Mesenchymal stem cell (in vitro differentiated cells and primary cell): ENCODE results near the gene HOXC11.

ENCODE experiments used
- DNase-seq: peaks from one replicate; pipeline ENCODE4 v3.0.0-alpha.2; 2013
- H2AFZ ChIP-seq: one replicate; pipeline ENCODE4 v1.6.1; 2013; ENCODE audit warnings: low read depth, mild to moderate bottlenecking, control low read depth, inconsistent platforms, low read length, moderate library complexity
- H2AK5ac ChIP-seq: 2 replicates; pipeline ENCODE4 v1.6.1; 2013; ENCODE audit warnings: low read length, moderate library complexity, mild to moderate bottlenecking, inconsistent platforms; ENCODE audit not compliant: severe bottlenecking
- H2BK120ac ChIP-seq: one replicate; pipeline ENCODE4 v1.6.1; 2013; ENCODE audit warnings: low read depth, mild to moderate bottlenecking, inconsistent platforms, low read length, moderate library complexity
- H2BK12ac ChIP-seq, 2 experiments: one replicate each; pipeline ENCODE4 v1.6.1; 2013; ENCODE audit warnings: inconsistent platforms in 2 of 2, low read length in 2 of 2, mild to moderate bottlenecking in 2 of 2, moderate library complexity in 2 of 2, control low read depth in 1 of 2
- H2BK15ac ChIP-seq: one replicate; pipeline ENCODE4 v1.6.1; 2013; ENCODE audit warnings: mild to moderate bottlenecking, low read depth, inconsistent platforms; ENCODE audit not compliant: poor library complexity, severe bottlenecking
- H2BK5ac ChIP-seq: 2 replicates; pipeline ENCODE4 v1.6.1; 2013; ENCODE audit warnings: low read depth, mild to moderate bottlenecking, low read length, control low read depth, inconsistent platforms; ENCODE audit not compliant: poor library complexity, severe bottlenecking
- H3K14ac ChIP-seq, 2 experiments: one replicate each; pipeline ENCODE4 v1.6.1; 2013; ENCODE audit warnings: inconsistent platforms in 2 of 2, low read length in 2 of 2, control low read depth in 1 of 2, mild to moderate bottlenecking in 1 of 2, moderate library complexity in 1 of 2
- H3K18ac ChIP-seq, 2 experiments: one replicate each; pipeline ENCODE4 v1.6.1; 2013; ENCODE audit warnings: inconsistent platforms in 2 of 2, low read length in 2 of 2, control low read depth in 1 of 2, low read depth in 1 of 2, mild to moderate bottlenecking in 1 of 2
- H3K23ac ChIP-seq, 2 experiments: one replicate each; pipeline ENCODE4 v1.6.1; 2013; ENCODE audit warnings: inconsistent platforms in 2 of 2, low read length in 2 of 2, mild to moderate bottlenecking in 2 of 2, moderate library complexity in 2 of 2, control low read depth in 1 of 2
- H3K27ac ChIP-seq: 2 replicates; pipeline ENCODE4 v1.5.1; 2013; ENCODE audit warnings: mild to moderate bottlenecking, moderate library complexity, low read length, control low read depth, inconsistent platforms; ENCODE audit not compliant: poor library complexity, severe bottlenecking
- H3K27me3 ChIP-seq, 2 experiments: 2 replicates each; pipeline versions ENCODE4 v1.6.1 to v1.7.0; 2013; ENCODE audit warnings: low read length in 2 of 2, mild to moderate bottlenecking in 2 of 2, moderate library complexity in 2 of 2, control low read depth in 1 of 2, inconsistent platforms in 1 of 2; ENCODE audit not compliant: control insufficient read depth in 1 of 2, insufficient read depth in 1 of 2
- H3K36me3 ChIP-seq, 2 experiments: 2 replicates each; pipeline versions ENCODE4 v1.6.1 to v1.7.0; 2013; ENCODE audit warnings: low read length in 2 of 2, control low read depth in 1 of 2, inconsistent platforms in 1 of 2, low read depth in 1 of 2, mild to moderate bottlenecking in 1 of 2; ENCODE audit not compliant: insufficient read depth in 2 of 2, control insufficient read depth in 1 of 2
- H3K4ac ChIP-seq, 2 experiments: one replicate each; pipeline ENCODE4 v1.6.1; 2013; ENCODE audit warnings: inconsistent platforms in 2 of 2, low read length in 2 of 2, mild to moderate bottlenecking in 2 of 2, moderate library complexity in 2 of 2, control low read depth in 1 of 2, low read depth in 1 of 2
- H3K4me1 ChIP-seq: 2 replicates; pipeline ENCODE4 v1.6.1; 2013; ENCODE audit warnings: low read depth, low read length, control low read depth; ENCODE audit not compliant: control insufficient read depth, insufficient read depth
- H3K4me2 ChIP-seq: 2 replicates; pipeline ENCODE4 v1.6.1; 2013; ENCODE audit warnings: low read length, mild to moderate bottlenecking, inconsistent platforms; ENCODE audit not compliant: poor library complexity, severe bottlenecking
- H3K4me3 ChIP-seq, 2 experiments: 2 replicates each; pipeline versions ENCODE4 v1.5.1 to v1.7.0; 2013; ENCODE audit warnings: low read length in 2 of 2, mild to moderate bottlenecking in 2 of 2, control low read depth in 1 of 2, low read depth in 1 of 2; ENCODE audit not compliant: insufficient read depth in 1 of 2
- H3K79me1 ChIP-seq: replicated peaks from 2 replicates; pipeline ENCODE4 v1.6.1; 2013; ENCODE audit warnings: mild to moderate bottlenecking, control low read depth, low read length, inconsistent platforms; ENCODE audit not compliant: poor library complexity, severe bottlenecking
- H3K9ac ChIP-seq: 2 replicates; pipeline ENCODE4 v1.7.0; 2013; ENCODE audit warnings: mild to moderate bottlenecking, low read length, moderate library complexity
- H3K9me3 ChIP-seq: 2 replicates; pipeline ENCODE4 v1.7.0; 2013; ENCODE audit warnings: mild to moderate bottlenecking, low read length; ENCODE audit not compliant: control insufficient read depth
- H4K8ac ChIP-seq: one replicate; pipeline ENCODE4 v1.6.1; 2013; ENCODE audit warnings: inconsistent platforms, mild to moderate bottlenecking, low read length, moderate library complexity
- H4K91ac ChIP-seq: one replicate; pipeline ENCODE4 v1.6.1; 2013; ENCODE audit warnings: mild to moderate bottlenecking, low read length, inconsistent platforms
- WGBS: methylation state at CpG from one replicate; pipeline ENCODE4 v1.1.7; 2013; ENCODE audit warnings: mixed read lengths; 5-methylcytosine and 5-hydroxymethylcytosine counted together

HOXC11 gene

DNA sequence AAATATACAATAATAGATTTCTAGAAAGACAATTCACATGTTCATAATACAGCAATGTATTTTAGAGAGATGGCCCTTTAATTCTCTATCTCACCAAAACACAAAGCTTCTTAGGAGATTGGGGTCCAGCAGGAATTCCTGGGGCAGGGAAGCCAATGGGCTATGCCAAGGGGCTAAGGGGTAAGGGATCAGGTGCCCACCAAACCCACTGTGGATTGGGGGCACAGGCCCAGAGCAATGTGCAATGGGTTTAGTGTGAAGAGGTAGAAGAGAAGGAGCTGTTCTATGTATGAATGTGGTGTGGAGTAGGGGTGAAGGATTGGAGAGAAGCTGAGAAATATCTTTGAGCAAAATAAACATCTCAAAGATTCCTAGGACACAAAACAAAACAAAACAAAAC lies 31.7 kb upstream of the HOXC11 start:
- Histone ChIP-seq H2BK5ac (no peak overlapping the region), H4K8ac (no peak overlapping the region), H3K9ac (no peak overlapping the region), H3K79me1 (no peaks in the 10 kb centered on the region), H3K27me3 (peaks cover 90 to 96% of the 10 kb centered on the region in 2 experiments), H2AK5ac (no peak overlapping the region), H3K27ac (no peak overlapping the region), H2AFZ (no peak overlapping the region), H2BK120ac (no peak overlapping the region), H3K9me3 (no peaks in the 10 kb centered on the region), H2BK12ac (no peak overlapping the region), H3K4me1 (peaks cover 11% of the 10 kb centered on the region), H3K4ac (no peak overlapping the region), H3K23ac (no peak overlapping the region), H3K36me3 (peaks cover 0 to 2% of the 10 kb centered on the region in 2 experiments), H3K4me2 (no peak overlapping the region), H3K18ac (no peak overlapping the region), H4K91ac (no peak overlapping the region), H3K4me3 (no peak overlapping the region), H2BK15ac (no peak overlapping the region), H3K14ac (no peak overlapping the region)
- DNase-seq = no peak

DNA sequence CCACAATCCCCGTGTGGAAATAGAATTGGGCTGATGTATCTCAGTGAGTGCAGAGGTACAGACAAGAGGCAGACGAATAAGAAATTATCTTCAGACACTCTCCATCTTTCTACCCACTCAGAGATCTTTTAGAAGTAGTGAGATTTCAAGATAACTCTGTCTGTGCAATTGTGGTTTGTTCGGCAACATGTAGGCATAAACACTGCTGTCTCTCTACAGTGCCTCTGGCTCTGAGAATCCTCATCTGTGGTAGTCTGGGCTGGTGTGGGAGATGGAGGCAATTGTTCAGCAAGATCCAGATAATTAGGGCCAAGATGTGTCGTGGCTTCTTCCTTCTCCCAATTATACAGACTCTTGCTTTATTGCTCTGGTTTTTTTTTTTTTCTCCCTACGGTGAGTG lies 31.2 kb upstream of the HOXC11 start:
- peaks cover 0 to 2% of the 10 kb centered on the region in 2 experiments for H3K36me3 ChIP-seq
- no peak overlapping the region for H3K4ac ChIP-seq
- peaks cover 90 to 96% of the 10 kb centered on the region in 2 experiments for H3K27me3 ChIP-seq
- no peak for DNase-seq
- no peak overlapping the region for H2AFZ ChIP-seq
- H4K8ac ChIP-seq = no peak overlapping the region
- H2BK5ac ChIP-seq = no peak overlapping the region
- H3K23ac ChIP-seq = no peak overlapping the region
- no peak overlapping the region for H3K4me2 ChIP-seq
- peaks cover 11% of the 10 kb centered on the region for H3K4me1 ChIP-seq
- H4K91ac ChIP-seq = no peak overlapping the region
- H3K9me3 ChIP-seq = no peaks in the 10 kb centered on the region
- H2BK15ac ChIP-seq = no peak overlapping the region
- H3K14ac ChIP-seq = no peak overlapping the region
- no peak overlapping the region for H2BK120ac ChIP-seq
- no peak overlapping the region for H3K4me3 ChIP-seq
- H3K9ac ChIP-seq = no peak overlapping the region
- H3K27ac ChIP-seq = no peak overlapping the region
- no peak overlapping the region for H2BK12ac ChIP-seq
- H3K18ac ChIP-seq = no peak overlapping the region
- WGBS = 21% methylated on average over 2 of the region's 5 CpGs
- H3K79me1 ChIP-seq = no peaks in the 10 kb centered on the region
- no peak overlapping the region for H2AK5ac ChIP-seq

DNA sequence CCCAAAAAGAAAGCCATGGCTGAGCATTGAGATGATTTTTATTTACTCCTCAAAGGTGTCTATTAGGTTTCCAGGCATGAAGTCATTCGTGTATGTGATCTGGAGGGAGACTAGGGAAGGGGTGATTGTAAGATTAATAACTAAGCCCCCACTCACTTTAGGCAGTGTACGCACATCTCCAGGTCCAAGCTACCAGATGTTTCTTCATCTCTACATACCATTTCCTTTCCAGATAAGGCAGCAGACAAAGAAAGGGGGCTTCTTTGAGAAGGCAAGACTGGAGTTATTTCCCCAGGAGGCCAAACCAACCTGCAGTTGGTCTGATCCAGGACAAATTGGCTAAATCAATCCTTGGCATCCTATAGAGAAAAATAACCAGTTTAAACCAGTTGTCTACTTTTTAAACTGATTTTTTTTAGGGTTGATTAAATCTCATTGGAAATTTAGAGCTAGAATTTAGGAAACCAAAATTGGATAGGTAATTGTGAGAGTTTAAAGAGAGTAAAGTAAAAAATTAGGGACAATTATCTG lies 30.4 kb upstream of the HOXC11 start:
- Histone ChIP-seq H2BK15ac (no peak overlapping the region), H3K4me1 (peaks cover 11% of the 10 kb centered on the region), H2BK12ac (no peak overlapping the region), H3K36me3 (no peaks in the 10 kb centered on the region), H3K9me3 (no peaks in the 10 kb centered on the region), H2BK5ac (no peak overlapping the region), H4K8ac (no peak overlapping the region), H3K14ac (no peak overlapping the region), H4K91ac (no peak overlapping the region), H3K4me2 (no peak overlapping the region), H3K27me3 (peaks cover 88 to 96% of the 10 kb centered on the region in 2 experiments), H2AFZ (no peak overlapping the region), H3K27ac (no peak overlapping the region), H2BK120ac (no peak overlapping the region), H3K23ac (no peak overlapping the region), H3K4ac (no peak overlapping the region), H2AK5ac (no peak overlapping the region), H3K9ac (no peak overlapping the region), H3K4me3 (no peak overlapping the region), H3K79me1 (no peaks in the 10 kb centered on the region), H3K18ac (no peak overlapping the region)
- DNase-seq = no peak
- no CpG with 5 or more reads among the region's 2 CpGs for WGBS

DNA sequence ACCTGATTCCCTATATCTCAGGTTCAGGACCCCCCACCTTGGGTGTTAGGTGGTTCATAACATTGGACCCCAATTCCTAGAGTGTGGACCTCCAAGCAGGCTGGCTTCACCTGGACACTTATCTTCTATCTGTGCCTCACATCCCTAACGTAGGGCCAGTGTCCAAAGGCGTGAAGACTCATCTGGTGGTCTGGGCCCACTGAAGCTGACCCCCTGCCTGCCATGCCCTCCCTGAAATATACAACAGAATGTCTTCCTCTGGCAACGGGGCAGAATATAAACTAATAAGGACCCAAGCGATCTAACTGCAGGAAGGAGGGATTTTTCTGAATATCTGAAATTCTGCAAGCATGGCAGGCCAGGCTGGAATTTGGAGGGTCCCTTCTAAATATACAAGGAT lies 28.7 kb upstream of the HOXC11 start:
- Histone ChIP-seq H2BK5ac (no peak overlapping the region), H3K4me1 (peaks cover 5% of the 10 kb centered on the region), H3K27me3 (peaks cover 91 to 97% of the 10 kb centered on the region in 2 experiments), H3K4me3 (no peak overlapping the region), H3K27ac (no peak overlapping the region), H3K4me2 (no peak overlapping the region), H3K14ac (no peak overlapping the region), H2AK5ac (no peak overlapping the region), H3K9me3 (peaks cover 8% of the 10 kb centered on the region), H2BK120ac (no peak overlapping the region), H3K36me3 (no peaks in the 10 kb centered on the region), H2BK12ac (no peak overlapping the region), H3K23ac (no peak overlapping the region), H4K8ac (no peak overlapping the region), H2BK15ac (no peak overlapping the region), H2AFZ (no peak overlapping the region), H3K9ac (no peak overlapping the region), H3K79me1 (no peaks in the 10 kb centered on the region), H3K18ac (no peak overlapping the region), H3K4ac (no peak overlapping the region), H4K91ac (no peak overlapping the region)
- no peak for DNase-seq
- 60% methylated on average over 4 of the region's 4 CpGs for WGBS
